H9 (cell line): Measurements from ENCODE around the gene SLC2A9. TPM values are rescaled to one million over a fixed set of nuclear protein-coding genes. Genes with fewer than 3 reads are reported as not detected.

Source experiments
- DNase-seq: peaks from one replicate; pipeline ENCODE4 v3.0.0-alpha.2; 2017
- H2AFZ ChIP-seq: one replicate; pipeline ENCODE4 v1.6.1; 2013; ENCODE audit warnings: mild to moderate bottlenecking, low read length, control low read depth, moderate library complexity
- H2AK5ac ChIP-seq: 2 replicates; pipeline ENCODE4 v1.6.1; 2013; ENCODE audit warnings: low read length, control low read depth, mixed read lengths; ENCODE audit not compliant: insufficient read length
- H2BK120ac ChIP-seq: one replicate; pipeline ENCODE4 v1.6.1; 2013; ENCODE audit warnings: low read depth, mild to moderate bottlenecking, low read length, control low read depth, inconsistent platforms; ENCODE audit not compliant: poor library complexity, severe bottlenecking
- H2BK12ac ChIP-seq: 2 replicates; pipeline ENCODE4 v1.6.1; 2013; ENCODE audit warnings: low read length, control low read depth, mixed read lengths, low read depth; ENCODE audit not compliant: insufficient read length
- H2BK15ac ChIP-seq: 2 replicates; pipeline ENCODE4 v1.6.1; 2013; ENCODE audit warnings: low read depth, low read length, control low read depth
- H2BK20ac ChIP-seq: one replicate; pipeline ENCODE4 v1.6.1; 2013; ENCODE audit warnings: low read depth, mild to moderate bottlenecking, low read length, control low read depth, inconsistent platforms; ENCODE audit not compliant: poor library complexity, severe bottlenecking
- H2BK5ac ChIP-seq: 2 replicates; pipeline ENCODE4 v1.6.1; 2013; ENCODE audit warnings: low read length, control low read depth, mixed read lengths; ENCODE audit not compliant: insufficient read length
- H3K14ac ChIP-seq: 2 replicates; pipeline ENCODE4 v1.6.1; 2013; ENCODE audit warnings: low read length, control low read depth; ENCODE audit not compliant: insufficient read depth
- H3K18ac ChIP-seq: 2 replicates; pipeline ENCODE4 v1.6.1; 2013; ENCODE audit warnings: low read depth, mild to moderate bottlenecking, mixed read lengths, low read length, control low read depth; ENCODE audit not compliant: insufficient read length
- H3K23ac ChIP-seq: 2 replicates; pipeline ENCODE4 v1.6.1; 2013; ENCODE audit warnings: low read length, control low read depth, mixed read lengths, low read depth; ENCODE audit not compliant: insufficient read length
- H3K23me2 ChIP-seq: 2 replicates; pipeline ENCODE4 v1.6.1; 2013; ENCODE audit warnings: low read depth, mild to moderate bottlenecking, mixed read lengths, low read length, control low read depth; ENCODE audit not compliant: insufficient read length, poor library complexity, severe bottlenecking
- H3K27ac ChIP-seq: 2 replicates; pipeline ENCODE4 v1.5.1; 2013; ENCODE audit warnings: low read length, control low read depth, mixed read lengths, low read depth; ENCODE audit not compliant: insufficient read length
- H3K27me3 ChIP-seq: 2 replicates; pipeline ENCODE4 v1.6.1; 2013; ENCODE audit warnings: low read length, control low read depth, inconsistent platforms; ENCODE audit not compliant: insufficient read depth
- H3K4ac ChIP-seq: 2 replicates; pipeline ENCODE4 v1.6.1; 2013; ENCODE audit warnings: low read depth, mild to moderate bottlenecking, control low read depth, inconsistent platforms, low read length, moderate library complexity
- H3K4me1 ChIP-seq: 2 replicates; pipeline ENCODE4 v1.6.1; 2013; ENCODE audit warnings: low read length, control low read depth, inconsistent platforms; ENCODE audit not compliant: insufficient read depth
- H3K4me2 ChIP-seq: 2 replicates; pipeline ENCODE4 v1.6.1; 2013; ENCODE audit warnings: low read length, control low read depth, mixed read lengths; ENCODE audit not compliant: insufficient read length, insufficient read depth
- H3K56ac ChIP-seq: 2 replicates; pipeline ENCODE4 v1.6.1; 2013; ENCODE audit warnings: low read depth, mild to moderate bottlenecking, mixed read lengths, low read length, control low read depth; ENCODE audit not compliant: insufficient read length
- H3K79me1 ChIP-seq: 2 replicates; pipeline ENCODE4 v1.6.1; 2013; ENCODE audit warnings: low read depth, mild to moderate bottlenecking, moderate library complexity, low read length, control low read depth, inconsistent platforms; ENCODE audit not compliant: insufficient read depth, poor library complexity, severe bottlenecking
- H3K79me2 ChIP-seq: 2 replicates; pipeline ENCODE4 v1.6.1; 2013; ENCODE audit warnings: low read length, control low read depth, inconsistent platforms; ENCODE audit not compliant: insufficient read depth
- H3K9ac ChIP-seq: 2 replicates; pipeline ENCODE4 v1.6.1; 2013; ENCODE audit warnings: low read length, control low read depth, mixed read lengths; ENCODE audit not compliant: insufficient read length; ENCODE audit errors: extremely low read depth
- H3K9me3 ChIP-seq: one replicate; pipeline ENCODE4 v1.6.1; 2013; ENCODE audit warnings: low read depth, low read length, inconsistent platforms; ENCODE audit not compliant: control insufficient read depth
- H3T11ph ChIP-seq: one replicate; pipeline ENCODE4 v1.6.1; 2013; ENCODE audit warnings: mild to moderate bottlenecking, low read length, control low read depth, inconsistent platforms
- H4K20me1 ChIP-seq: one replicate; pipeline ENCODE4 v1.6.1; 2013; ENCODE audit not compliant: control insufficient read depth, insufficient read length, insufficient read depth
- H4K5ac ChIP-seq: 2 replicates; pipeline ENCODE4 v1.6.1; 2013; ENCODE audit warnings: low read depth, mild to moderate bottlenecking, mixed read lengths, low read length, control low read depth; ENCODE audit not compliant: insufficient read length
- H4K8ac ChIP-seq: replicated peaks from 2 replicates; pipeline ENCODE4 v1.6.1; 2013; ENCODE audit warnings: low read length, control low read depth, mixed read lengths, low read depth; ENCODE audit not compliant: insufficient read length
- H4K91ac ChIP-seq: 2 replicates; pipeline ENCODE4 v1.6.1; 2013; ENCODE audit warnings: low read depth, mild to moderate bottlenecking, moderate library complexity, mixed read lengths, low read length, control low read depth; ENCODE audit not compliant: insufficient read length
- H3K27ac Mint-ChIP-seq, 3 experiments: 2 replicates in 2 of 3; 3 replicates in 1 of 3; pipeline ENCODE4 v1.8.0; 2020 to 2021; ENCODE audit warnings: mixed read lengths in 3 of 3, mild to moderate bottlenecking in 1 of 3, moderate library complexity in 1 of 3
- H3K27me3 Mint-ChIP-seq: 2 replicates; pipeline ENCODE4 v1.8.0; 2021; ENCODE audit warnings: low read depth, mild to moderate bottlenecking, moderate library complexity, mixed read lengths
- H3K36me3 Mint-ChIP-seq, 3 experiments: 2 replicates in 2 of 3; 3 replicates in 1 of 3; pipeline ENCODE4 v1.8.0; 2020 to 2021; ENCODE audit warnings: low read depth in 3 of 3, mixed read lengths in 3 of 3; ENCODE audit not compliant: insufficient read depth in 1 of 3
- H3K4me1 Mint-ChIP-seq, 2 experiments: 2 replicates each; pipeline ENCODE4 v1.8.0; 2020; ENCODE audit warnings: mixed read lengths in 2 of 2
- H3K4me3 Mint-ChIP-seq, 2 experiments: 2 replicates in 1 of 2; 3 replicates in 1 of 2; pipeline ENCODE4 v1.8.0; 2020 to 2021; ENCODE audit warnings: mild to moderate bottlenecking in 2 of 2, mixed read lengths in 2 of 2, moderate library complexity in 1 of 2
- H3K9me3 Mint-ChIP-seq, 2 experiments: 2 replicates in 1 of 2; 3 replicates in 1 of 2; pipeline ENCODE4 v1.8.0; 2020; ENCODE audit warnings: mild to moderate bottlenecking in 2 of 2, mixed read lengths in 2 of 2, moderate library complexity in 1 of 2
- WGBS: extraction: QIAGEN DNeasy Blood & Tissue Kit; methylation state at CpG from one replicate; pipeline ENCODE4 v1.1.7; 2013; ENCODE audit warnings: missing lambda C conversion rate, low lambda C conversion rate, mixed read lengths; ENCODE audit not compliant: insufficient read length; ENCODE audit errors: extremely low coverage; 5-methylcytosine and 5-hydroxymethylcytosine counted together
- total RNA-seq: library from RNA; stranded (reverse); gene quantifications from 2 replicates; pipeline ENCODE4 v1.2.1, GENCODE V29; 2021
- TF ChIP-seq, protein P1 (sequence below): fragments of 200-600 bp; sonication (generic); conservative IDR thresholded peaks from 3 replicates; pipeline ENCODE4 v1.8.0; 2021; ENCODE audit warnings: antibody characterized with exemption, mild to moderate bottlenecking

Gene SLC2A9
- total RNA-seq, 1 experiment from 2014 or later = 0.79 TPM

DNA sequence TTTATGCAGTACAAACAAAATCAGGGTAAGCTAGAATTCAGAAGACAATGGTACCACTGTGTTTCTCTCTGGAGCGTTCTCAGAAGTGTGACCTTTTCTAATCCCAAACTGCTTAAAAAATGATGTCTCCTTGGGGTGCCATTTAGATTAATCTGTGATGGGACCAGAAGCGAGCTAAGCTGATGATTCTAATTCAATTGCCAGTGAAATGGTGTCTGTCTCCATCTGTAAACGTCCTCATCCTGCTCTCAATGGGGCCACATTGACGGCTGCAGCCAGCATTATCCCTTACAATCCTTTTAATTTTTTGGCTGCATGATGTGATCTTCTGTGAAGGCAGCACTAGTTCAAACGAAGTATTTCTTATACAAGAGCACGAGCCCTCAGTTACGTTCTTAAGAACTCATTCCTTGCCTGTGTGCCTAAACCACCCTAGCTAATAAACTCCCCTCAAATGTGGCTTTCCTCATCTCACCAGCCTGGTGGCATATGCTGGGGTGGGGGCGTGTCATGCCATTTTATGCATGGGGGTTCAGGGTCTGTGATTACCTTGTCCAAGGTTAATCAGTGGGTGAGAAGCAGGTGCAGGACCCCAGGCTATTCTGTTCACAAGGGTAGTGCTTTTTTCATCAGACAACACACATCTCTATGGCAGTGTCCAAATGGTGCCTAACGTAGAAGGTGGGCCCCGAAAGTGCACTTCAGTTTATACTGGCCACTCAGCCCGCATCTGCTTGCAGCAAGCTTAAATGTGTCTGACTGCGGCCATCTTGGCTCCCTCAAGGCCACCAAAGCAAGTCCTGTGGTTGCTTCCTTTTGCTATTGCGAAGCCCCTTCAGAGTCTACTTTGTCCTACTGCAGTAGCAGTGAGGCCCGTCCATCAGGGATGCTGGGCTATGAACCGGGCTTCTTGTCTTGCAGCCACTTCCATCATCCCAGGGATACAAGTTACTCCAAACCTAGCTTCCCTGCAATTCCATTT is 45.7 kb upstream of the SLC2A9 start:
- no peak overlapping the region for H4K8ac ChIP-seq
- no peak overlapping the region for H2BK20ac ChIP-seq
- Mint-ChIP-seq H3K36me3 (peaks cover 2 to 18% (median 6%) of the 10 kb centered on the region in 3 experiments; a peak in 2 of 7 replicates), H3K27me3 (no peaks in the 10 kb centered on the region), H3K4me3 (no peak overlapping the region), H3K9me3 (no peaks in the 10 kb centered on the region), H3K4me1 (peaks cover 15 to 28% of the 10 kb centered on the region in 2 experiments), H3K27ac (peak overlapping the region in 1 of 3 experiments; percentile 5; a peak in 1 of 7 replicates)
- H3K23ac ChIP-seq = no peak overlapping the region
- no peak overlapping the region for H2BK12ac ChIP-seq
- no peak overlapping the region for H4K91ac ChIP-seq
- no peak overlapping the region for H3K4ac ChIP-seq
- no peak overlapping the region for H4K5ac ChIP-seq
- no peak overlapping the region for H3K56ac ChIP-seq
- no peak overlapping the region for H2AFZ ChIP-seq
- H2AK5ac ChIP-seq = no peak overlapping the region
- TF ChIP-seq, protein P1, sequence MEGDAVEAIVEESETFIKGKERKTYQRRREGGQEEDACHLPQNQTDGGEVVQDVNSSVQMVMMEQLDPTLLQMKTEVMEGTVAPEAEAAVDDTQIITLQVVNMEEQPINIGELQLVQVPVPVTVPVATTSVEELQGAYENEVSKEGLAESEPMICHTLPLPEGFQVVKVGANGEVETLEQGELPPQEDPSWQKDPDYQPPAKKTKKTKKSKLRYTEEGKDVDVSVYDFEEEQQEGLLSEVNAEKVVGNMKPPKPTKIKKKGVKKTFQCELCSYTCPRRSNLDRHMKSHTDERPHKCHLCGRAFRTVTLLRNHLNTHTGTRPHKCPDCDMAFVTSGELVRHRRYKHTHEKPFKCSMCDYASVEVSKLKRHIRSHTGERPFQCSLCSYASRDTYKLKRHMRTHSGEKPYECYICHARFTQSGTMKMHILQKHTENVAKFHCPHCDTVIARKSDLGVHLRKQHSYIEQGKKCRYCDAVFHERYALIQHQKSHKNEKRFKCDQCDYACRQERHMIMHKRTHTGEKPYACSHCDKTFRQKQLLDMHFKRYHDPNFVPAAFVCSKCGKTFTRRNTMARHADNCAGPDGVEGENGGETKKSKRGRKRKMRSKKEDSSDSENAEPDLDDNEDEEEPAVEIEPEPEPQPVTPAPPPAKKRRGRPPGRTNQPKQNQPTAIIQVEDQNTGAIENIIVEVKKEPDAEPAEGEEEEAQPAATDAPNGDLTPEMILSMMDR = no peak
- H3K27ac ChIP-seq = no peak overlapping the region
- no peak overlapping the region for H3K4me2 ChIP-seq
- H3K27me3 ChIP-seq = no peaks in the 10 kb centered on the region
- no peak overlapping the region for H2BK15ac ChIP-seq
- H3K9me3 ChIP-seq = no peaks in the 10 kb centered on the region
- H4K20me1 ChIP-seq = no peaks in the 10 kb centered on the region
- H3T11ph ChIP-seq = no peak overlapping the region
- peak; percentile 17 for DNase-seq
- H3K4me1 ChIP-seq = no peaks in the 10 kb centered on the region; the same call in 1 of the 2 replicates
- no peak overlapping the region for H2BK5ac ChIP-seq
- no peak overlapping the region for H3K14ac ChIP-seq
- no CpG with 5 or more reads among the region's 15 CpGs for WGBS
- no peak overlapping the region for H2BK120ac ChIP-seq
- H3K79me2 ChIP-seq = no peaks in the 10 kb centered on the region
- H3K9ac ChIP-seq = no peak overlapping the region
- H3K18ac ChIP-seq = no peak overlapping the region
- H3K79me1 ChIP-seq = no peaks in the 10 kb centered on the region
- H3K23me2 ChIP-seq = no peaks in the 10 kb centered on the region
